ES-I3 (cell line): Measurements from ENCODE around the gene TBCD.

Experiments
- H3K36me3 ChIP-seq: 2 replicates; pipeline ENCODE4 v1.6.1; 2013; ENCODE audit warnings: mild to moderate bottlenecking, low read length, control low read depth, moderate library complexity; ENCODE audit not compliant: insufficient read depth
- H3K4me1 ChIP-seq: 2 replicates; pipeline ENCODE4 v1.6.1; 2013; ENCODE audit warnings: mild to moderate bottlenecking, control low read depth, low read length; ENCODE audit not compliant: insufficient read depth
- H3K9ac ChIP-seq: 2 replicates; pipeline ENCODE4 v1.6.1; 2013; ENCODE audit warnings: low read depth, mild to moderate bottlenecking, low read length, moderate library complexity
- H3K9me3 ChIP-seq: 2 replicates; pipeline ENCODE4 v1.6.1; 2013; ENCODE audit warnings: mild to moderate bottlenecking, low read length, moderate library complexity; ENCODE audit not compliant: control insufficient read depth, insufficient read depth

The TBCD gene

DNA sequence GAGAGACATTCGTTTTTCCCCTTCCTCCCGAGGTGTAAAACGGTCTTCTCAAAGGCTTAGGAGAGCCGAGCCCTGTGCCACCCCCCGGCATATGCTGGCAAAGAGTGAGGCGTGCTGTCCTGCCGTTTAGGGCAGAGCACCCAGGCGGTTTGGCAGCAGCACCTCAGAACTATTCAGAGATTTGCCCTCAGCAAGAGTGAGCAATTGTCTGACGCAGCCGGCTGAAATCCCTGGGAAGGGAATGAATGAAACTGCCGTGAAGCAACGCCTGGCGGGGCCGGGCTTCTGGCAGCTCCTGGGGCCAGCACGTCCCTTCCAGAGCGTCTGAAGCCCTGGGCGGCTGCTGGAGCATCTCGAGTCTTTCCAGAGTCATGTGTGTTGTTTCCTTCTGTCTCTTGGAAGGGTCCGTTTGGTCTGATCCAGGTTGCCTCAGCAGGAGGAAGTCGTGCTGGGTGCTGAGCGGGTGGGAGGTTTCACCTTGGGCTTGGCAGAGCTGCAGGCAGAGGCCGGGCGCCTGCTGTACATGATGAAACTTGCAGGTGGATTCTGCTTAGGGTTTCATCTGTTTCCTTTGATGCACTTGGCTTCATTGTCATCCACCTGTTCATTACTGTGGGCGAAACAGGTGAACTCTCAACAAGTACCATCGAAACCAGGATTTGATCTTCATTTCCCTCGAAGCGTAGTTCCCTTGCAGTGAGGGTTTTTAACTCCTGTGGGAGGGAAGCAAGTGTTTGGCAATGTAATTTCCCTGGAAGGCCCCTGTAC is 35.4 kb downstream of the TBCD start:
- no peaks in the 10 kb centered on the region; the same call in 1 of the 2 replicates for H3K9me3 ChIP-seq
- no peaks in the 10 kb centered on the region for H3K4me1 ChIP-seq
- H3K9ac ChIP-seq: no peak overlapping the region
- H3K36me3 ChIP-seq: peaks cover 23% of the 10 kb centered on the region

DNA sequence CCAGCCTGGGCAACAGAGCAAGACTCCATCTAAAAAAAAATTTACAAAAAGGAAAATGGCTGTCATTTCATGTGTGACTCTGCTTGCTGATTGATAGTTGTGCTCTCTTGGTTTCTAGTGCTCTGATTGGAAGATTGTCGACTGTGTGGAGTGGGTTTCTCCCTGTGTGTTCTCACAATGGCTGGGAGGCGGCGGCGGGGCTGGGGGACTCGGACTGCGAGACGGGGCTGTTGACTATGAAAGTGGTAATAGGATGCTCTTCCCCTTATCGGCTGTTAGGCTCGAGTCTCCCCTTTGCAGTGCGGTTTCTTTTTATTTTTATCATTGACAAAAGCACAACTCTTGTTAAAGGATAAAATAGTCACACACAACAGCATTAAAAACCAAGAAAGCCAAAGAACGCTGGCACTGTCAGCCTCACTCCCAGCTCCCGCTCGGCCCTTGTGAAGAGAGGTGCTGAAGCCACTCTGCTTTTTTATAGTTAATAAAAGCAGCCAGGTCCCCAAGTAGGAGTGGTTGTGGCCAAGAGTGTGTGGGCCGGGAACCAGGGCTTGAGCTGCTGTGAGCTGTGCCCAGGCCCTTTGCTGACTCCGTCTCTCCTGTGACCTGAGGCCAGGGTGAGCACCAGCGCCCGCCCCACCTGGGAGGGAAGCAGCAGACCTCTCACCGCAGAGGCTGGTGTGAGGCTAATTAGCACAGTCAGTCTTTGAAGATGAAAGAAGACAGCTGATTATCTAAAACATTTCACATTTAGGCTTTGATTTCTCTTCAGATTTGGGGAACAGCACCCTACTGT is 36.5 kb downstream of the TBCD start:
- Histone ChIP-seq H3K4me1 (no peaks in the 10 kb centered on the region), H3K36me3 (peaks cover 13% of the 10 kb centered on the region), H3K9me3 (no peaks in the 10 kb centered on the region), H3K9ac (no peak overlapping the region)

DNA sequence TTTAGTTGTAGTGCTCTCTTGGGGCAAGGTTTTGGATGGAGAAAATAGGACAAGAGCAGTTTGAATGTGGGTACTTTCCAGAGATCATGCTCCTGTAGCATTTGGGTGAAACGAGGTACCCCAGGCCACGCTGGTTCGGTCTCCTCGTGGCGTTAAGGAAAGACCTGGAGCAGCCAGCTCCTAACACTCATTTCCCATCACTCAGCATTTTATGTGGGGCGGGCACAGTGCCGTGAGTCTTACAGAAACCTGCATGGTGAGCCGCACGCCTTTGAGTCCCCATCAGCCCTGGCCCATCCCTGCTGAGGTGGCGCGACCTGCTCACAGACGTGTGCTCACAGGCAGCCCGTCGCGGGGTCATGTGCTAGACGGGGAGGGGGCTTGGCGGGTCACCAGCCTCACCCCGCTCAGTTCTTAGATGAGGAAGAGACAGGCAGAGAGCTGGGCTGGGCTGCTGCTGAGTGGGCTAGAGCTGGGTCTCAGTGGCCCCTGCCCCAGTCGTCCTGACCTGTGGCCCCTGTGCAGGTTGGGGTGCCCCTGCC is 37.3 kb downstream of the TBCD start:
- Histone ChIP-seq H3K9me3 (no peaks in the 10 kb centered on the region), H3K36me3 (peaks cover 8% of the 10 kb centered on the region), H3K4me1 (no peaks in the 10 kb centered on the region), H3K9ac (no peak overlapping the region)

DNA sequence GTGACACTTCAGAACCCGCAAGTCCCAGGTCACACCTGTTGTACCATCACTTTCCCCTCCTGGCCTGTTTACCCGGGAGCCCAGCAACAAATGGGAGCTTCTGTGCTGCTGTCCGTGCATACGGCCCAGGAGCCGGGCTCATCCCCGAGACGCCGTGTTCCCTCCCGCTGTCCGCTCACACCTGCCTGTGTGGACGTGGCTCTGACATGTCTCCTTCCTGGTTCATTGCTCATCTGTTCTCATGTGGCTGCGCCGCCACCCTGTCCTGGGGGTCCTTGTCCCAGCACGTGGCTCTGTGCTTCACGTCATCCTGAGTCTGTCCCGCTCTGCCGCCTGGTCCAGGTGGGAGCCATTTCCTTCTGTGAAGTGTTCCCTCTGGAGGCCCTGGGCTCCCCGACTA is 37.9 kb downstream of the TBCD start:
- Histone ChIP-seq H3K4me1 (no peaks in the 10 kb centered on the region), H3K36me3 (peaks cover 1% of the 10 kb centered on the region; the same call in 1 of the 2 replicates), H3K9ac (no peak overlapping the region), H3K9me3 (no peaks in the 10 kb centered on the region)

DNA sequence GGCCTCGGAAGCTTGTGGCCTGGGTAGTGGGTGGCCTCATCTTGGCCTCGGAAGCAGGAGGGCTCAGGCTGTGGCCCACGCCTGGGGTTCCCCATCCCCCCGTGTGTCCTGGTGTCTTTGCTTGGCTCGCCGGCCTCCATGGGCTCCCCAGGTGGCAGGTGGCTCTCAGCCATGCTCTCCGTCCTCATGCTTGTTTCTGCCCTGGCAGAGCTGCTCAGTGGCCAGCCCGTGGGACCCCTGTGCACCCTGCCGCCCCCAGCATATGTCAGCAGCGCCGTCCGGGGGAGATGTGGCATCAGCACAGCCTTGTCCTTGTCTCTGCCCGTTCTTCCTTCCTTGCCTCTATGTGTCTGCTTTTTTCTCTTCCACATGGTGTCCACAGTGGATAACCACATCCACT is 38.5 kb downstream of the TBCD start:
- H3K36me3 ChIP-seq: peaks cover under 1% of the 10 kb centered on the region
- H3K9ac ChIP-seq: no peak overlapping the region

DNA sequence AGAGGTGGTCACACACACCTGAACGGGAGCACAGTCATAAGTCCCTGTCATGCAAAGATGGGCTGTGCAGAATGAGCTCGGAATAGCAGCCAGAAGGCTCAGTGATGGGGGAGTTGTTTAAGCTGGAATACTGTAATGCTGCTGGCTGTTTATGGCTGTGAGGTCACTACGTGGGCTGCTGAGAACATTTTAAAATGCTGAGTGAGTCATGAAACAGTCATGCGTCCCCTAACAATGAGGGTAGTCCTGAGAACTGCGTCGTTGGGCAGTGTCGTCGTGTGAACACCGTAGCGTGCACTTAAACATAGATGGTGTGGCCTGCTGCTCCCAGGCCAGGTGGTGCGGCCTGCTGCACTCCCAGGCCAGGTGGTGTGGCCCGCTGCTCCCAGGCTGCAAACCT is 39.7 kb downstream of the TBCD start:
- no peak overlapping the region for H3K9ac ChIP-seq
- peaks cover 2% of the 10 kb centered on the region for H3K36me3 ChIP-seq
- no peaks in the 10 kb centered on the region for H3K4me1 ChIP-seq
- no peaks in the 10 kb centered on the region for H3K9me3 ChIP-seq

More for the DNA sequence above, 38.5 kb downstream of the TBCD start:
- Histone ChIP-seq H3K4me1 (no peaks in the 10 kb centered on the region), H3K9me3 (no peaks in the 10 kb centered on the region)

DNA sequence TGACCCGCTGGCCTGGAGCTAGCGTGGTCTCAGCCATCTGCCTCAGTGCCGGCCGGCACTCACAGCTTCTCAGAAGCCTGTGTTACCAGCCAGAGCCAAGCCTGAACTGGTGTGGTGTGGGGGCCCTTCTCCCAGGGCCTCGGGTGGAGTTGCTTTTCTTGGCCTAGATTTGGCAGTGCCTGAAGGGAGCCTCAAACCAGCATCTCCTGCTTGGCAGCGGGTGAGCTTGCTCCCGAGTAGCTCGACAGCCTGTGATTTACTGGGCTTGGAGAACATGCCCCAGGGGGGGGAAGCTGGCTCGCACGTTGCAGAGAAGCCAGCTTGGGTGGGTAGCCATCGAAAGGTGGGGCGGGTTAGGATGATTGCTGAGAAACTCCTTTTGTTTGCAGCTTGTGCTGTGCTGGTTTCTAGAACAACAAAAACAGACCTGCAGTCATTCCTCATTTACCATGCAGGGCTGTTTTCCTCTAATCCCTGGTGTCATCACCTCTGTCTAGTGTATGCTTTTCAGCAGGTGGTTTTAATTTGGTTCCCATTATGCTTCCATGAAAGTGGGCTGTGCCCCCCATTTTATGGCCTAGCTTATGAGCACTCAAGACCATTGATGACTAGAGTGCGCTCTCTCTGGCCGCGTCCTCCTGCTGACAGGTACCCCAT is 42.2 kb downstream of the TBCD start:
- H3K9me3 ChIP-seq: no peaks in the 10 kb centered on the region

DNA sequence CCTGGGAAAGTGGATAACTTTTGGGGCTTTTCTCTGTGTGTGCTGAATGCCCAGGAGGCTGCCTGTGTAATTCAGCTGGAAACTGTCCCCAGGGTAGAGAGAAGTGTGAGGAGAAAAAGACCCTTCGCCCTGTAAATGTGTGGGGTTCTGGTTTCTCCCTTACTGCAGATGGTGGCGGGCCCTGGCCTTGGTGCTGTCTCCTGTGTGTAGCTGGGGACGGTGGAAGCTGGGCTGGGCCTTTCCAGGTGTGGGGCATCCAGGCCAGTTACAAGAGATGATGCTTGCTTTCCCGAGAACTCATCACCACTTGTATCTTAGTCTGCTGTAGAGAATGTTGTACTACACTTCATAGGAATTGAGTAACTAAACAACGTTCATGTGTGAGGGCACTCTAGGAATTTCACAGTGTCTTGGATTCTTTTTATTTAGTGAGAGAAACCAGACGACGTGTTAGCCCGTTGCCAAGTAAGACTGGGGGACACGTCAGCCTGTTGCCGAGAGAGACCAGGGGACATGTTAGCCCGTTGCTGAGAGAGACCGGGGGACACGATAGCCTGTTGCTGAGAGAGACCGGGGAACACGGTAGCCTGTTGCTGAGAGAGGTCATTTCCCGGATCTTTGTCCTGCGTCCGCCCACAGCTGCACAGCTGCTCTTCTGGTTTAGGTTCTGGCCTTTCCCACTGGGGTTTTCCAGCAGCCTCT is 43.1 kb downstream of the TBCD start:
- no peaks in the 10 kb centered on the region for H3K4me1 ChIP-seq
- no peaks in the 10 kb centered on the region for H3K9me3 ChIP-seq
- peaks cover 13% of the 10 kb centered on the region for H3K36me3 ChIP-seq
- no peak overlapping the region for H3K9ac ChIP-seq

More for the DNA sequence above, 42.2 kb downstream of the TBCD start:
- Histone ChIP-seq H3K9ac (no peak overlapping the region), H3K36me3 (peaks cover 6% of the 10 kb centered on the region), H3K4me1 (no peaks in the 10 kb centered on the region)

DNA sequence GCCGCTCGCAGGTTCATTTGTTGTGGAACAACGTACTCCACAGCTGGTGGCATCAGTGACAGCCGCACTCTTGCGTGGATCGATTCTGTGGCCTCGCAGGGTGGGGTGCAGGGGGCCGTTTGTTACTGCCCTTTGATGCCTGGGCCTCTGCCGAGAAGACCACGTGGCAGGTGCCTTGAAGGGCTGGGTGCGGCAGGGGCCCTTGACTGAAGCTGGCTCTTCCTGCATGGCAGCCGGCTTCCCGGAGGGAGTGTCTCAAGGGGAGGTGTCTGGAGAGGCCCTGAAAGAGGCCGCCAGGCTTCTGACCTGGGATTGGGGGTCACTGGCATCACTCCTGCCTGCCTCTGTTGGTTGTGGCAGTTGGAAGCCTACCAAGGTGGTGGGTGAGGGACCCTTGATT is 43.8 kb downstream of the TBCD start:
- H3K9me3 ChIP-seq: no peaks in the 10 kb centered on the region
- peaks cover 20% of the 10 kb centered on the region for H3K36me3 ChIP-seq
- H3K9ac ChIP-seq: no peak overlapping the region
- H3K4me1 ChIP-seq: no peaks in the 10 kb centered on the region

DNA sequence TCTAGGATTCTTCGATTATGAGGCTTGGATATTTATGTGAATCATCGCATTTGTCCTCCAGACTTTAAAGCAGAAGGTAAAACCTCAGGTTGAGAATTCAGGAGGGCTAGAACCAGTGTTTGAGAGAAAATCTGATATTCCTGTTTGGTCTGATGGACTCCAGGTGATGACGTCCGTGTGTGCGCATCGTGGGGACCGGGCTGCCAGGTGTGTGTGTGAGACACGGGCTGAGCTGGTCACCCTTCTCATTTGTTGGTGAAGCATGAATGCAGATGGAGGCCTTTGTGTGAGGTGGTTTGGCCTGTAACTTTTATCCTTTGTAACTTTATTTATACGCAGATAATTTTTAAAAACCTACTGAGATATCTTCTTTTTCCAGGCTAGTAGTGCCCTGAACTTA is 45.2 kb downstream of the TBCD start:
- Histone ChIP-seq H3K9ac (no peak overlapping the region), H3K36me3 (peaks cover 21% of the 10 kb centered on the region), H3K4me1 (no peaks in the 10 kb centered on the region), H3K9me3 (no peaks in the 10 kb centered on the region)

DNA sequence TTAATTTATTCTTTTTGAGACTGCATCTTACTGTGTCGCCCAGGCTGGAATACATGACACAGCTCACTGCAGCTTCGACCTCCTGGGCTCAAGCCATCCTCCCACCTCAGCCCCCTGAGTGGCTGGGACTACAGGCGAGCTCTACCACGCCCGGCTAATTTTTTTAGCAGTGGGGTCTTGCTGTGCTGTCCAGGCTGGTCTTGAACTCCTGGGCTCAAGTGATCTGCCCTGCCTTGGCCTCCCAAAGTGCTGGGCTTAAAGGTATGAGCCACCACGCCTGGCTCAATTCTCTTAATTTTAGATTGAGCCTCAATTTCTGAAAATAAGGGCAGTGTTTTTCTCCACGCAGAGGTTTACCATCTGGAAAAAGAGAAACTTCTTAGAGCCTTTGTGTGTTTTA is 46.9 kb downstream of the TBCD start:
- Histone ChIP-seq H3K4me1 (no peaks in the 10 kb centered on the region), H3K9me3 (no peaks in the 10 kb centered on the region), H3K9ac (no peak overlapping the region), H3K36me3 (peaks cover 21% of the 10 kb centered on the region)

DNA sequence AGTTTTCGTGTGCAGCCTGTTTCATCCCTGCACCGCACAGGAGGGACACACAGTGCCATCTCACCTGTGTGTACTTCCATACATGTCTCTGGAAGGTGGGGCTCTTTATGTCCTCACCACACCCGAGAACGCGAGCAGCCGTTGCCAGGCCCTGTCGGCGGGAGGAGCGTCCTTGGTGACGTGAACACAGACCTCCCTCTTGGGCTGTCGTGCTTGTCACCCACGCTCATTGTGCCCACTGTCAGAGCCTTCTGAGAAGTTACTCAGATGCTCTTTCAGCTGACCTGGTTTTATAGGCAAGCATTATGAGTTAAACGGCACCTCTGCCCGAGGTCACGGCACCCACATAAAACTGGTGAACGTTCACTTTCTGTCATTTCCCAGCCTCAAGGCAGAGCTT is 47.7 kb downstream of the TBCD start:
- Histone ChIP-seq H3K9me3 (no peaks in the 10 kb centered on the region), H3K9ac (no peak overlapping the region), H3K4me1 (no peaks in the 10 kb centered on the region), H3K36me3 (peaks cover 21% of the 10 kb centered on the region)

DNA sequence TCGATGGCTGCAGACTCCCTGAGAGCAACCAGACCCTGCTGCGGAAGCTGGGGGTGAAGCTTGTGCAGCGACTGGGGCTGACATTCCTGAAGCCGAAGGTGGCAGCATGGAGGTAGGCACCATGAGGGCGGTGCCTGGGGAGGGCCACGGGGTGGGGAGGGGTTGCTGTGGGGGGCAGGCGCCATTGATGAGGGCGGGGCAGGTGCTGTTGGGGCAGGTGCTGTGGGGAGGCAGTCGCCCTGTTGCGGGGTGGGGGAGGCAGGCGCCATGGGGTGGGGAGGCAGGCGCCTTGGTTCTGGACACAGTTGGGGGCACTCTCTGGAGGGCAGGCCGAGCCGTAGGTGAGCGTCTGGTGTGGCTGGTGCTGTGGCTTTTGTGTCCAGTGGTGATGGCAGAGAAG is 49.0 kb downstream of the TBCD start:
- H3K4me1 ChIP-seq: no peaks in the 10 kb centered on the region
- H3K9ac ChIP-seq: no peak overlapping the region
- H3K36me3 ChIP-seq: peaks cover 19% of the 10 kb centered on the region
- no peaks in the 10 kb centered on the region for H3K9me3 ChIP-seq

DNA sequence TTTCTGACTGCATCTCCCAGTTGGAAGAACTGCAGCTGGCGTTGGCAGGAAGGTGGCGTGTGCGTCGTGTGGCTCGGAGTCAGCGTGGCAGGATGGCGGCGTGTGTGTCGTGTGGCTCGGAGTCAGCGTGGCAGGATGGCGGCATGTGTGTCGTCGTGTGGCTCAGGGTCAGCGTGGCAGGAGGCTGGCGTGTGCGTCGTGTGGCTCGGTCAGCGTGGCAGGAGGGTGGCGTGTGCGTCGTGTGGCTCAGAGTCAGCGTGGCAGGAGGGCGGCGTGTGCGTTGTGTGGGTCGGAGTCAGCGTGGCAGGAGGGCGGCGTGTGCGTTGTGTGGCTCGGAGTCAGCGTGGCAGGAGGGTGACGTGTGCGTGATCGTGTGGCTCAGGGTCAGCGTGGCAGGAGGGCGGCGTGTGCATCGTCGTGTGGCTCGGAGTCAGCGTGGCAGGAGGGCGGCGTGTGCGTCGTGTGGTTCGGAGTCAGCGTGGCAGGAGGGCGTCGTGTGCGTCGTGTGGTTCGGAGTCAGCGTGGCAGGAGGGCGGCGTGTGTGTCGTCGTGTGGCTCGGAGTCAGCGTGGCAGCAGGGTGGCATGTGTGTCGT is 49.6 kb downstream of the TBCD start:
- H3K36me3 ChIP-seq: peaks cover 19% of the 10 kb centered on the region

More for the DNA sequence above, 49.6 kb downstream of the TBCD start:
- Histone ChIP-seq H3K9me3 (no peaks in the 10 kb centered on the region), H3K4me1 (no peaks in the 10 kb centered on the region), H3K9ac (no peak overlapping the region)
